ENCODE measurements around the gene TMEM203.

Gene TMEM203

DNA sequence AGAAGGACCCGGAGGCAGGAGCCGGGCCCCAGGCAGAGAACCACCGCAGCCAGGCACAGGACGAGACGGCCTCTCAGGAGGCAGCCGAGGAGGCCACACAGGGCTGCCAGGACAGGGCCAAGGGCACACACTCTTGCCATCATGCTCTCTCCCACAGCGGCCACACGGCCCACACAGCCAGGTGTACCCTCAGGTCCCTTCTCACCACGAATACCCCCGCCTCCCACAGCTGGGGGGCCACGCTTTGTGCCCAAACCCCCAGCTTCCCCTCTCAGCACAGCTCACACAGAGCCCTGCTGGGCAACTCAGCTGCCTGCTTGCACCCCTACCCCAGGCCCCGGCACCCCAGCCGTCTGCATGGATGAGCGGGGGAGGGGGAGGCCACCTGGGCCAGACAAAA lies 11.7 kb downstream of the TMEM203 start:
- DNase-seq: no peak

DNA sequence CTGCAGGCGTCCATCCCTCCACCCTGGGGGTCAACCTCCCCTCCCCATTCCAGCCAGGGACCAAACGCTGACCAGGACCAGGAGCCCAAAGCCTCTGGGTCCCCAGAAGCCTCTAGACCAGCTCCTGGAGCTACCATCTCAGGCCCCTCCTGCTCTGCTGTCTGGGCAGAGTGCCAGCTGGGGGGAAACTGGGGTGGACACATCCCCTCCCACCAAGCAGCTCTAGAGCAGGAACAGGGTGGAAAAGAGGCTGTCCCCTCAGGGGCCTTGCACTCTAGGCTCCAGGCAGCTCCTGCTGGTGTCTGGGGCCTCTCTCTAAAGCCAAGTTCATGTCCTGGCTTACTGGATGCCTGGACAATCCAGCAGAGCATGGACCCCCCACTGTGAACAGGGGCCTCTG lies 12.6 kb downstream of the TMEM203 start:
- DNase-seq: no peak

DNA sequence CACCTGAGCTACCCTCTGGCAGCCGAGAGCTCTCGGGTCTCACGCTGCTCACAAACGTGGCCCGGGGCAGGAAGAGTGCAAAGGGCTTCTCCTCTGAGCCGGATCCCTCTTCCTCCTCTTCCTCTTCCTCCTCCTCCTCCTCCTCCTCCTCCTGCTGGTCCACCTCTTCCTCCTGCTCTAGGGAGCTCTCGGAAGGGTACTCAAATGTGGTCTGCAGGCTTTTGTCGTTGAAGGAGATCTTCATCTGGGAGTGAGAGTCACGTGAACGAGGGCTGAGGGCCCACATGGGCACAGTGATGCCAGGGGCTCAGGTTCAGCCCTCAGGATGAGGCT lies 13.0 kb downstream of the TMEM203 start:
- DNase-seq: no peak

DNA sequence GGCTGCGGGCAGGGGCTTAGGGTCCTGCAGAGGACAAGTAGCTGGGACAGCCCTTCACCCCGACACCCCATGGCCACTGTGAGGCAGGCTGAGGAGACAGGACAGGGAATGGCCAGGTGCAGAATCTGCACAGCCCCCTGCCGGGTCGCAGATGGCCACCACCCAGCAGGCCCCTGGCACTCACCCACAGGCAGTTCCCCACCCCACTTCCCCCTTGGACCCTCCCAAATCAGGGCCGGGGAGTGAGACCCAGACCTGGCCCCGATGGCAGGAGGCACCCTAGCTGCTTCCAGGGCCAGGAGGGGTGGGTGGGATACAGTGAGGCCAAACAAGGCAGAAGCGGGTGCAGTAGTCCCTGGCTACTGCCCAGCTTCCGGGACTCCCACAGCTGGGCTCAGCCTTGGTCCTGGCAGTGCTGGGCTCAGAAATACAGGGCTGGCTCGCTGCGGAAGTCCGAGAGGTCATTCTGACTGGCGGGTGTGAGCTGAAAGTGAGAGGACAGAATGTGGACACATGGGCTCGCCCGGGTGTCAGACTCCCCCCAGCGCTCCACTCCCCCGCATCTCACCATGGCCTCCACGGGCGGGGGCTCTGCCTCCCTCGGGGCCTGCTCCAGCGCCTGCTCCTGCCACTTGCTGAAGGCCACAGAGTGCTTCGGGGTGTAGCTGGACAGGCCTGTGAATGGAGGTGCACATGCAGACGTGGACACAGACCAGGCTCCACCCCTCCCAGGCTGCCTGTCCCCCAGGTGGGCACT lies 13.6 kb downstream of the TMEM203 start:
- DNase-seq: no peak

DNA sequence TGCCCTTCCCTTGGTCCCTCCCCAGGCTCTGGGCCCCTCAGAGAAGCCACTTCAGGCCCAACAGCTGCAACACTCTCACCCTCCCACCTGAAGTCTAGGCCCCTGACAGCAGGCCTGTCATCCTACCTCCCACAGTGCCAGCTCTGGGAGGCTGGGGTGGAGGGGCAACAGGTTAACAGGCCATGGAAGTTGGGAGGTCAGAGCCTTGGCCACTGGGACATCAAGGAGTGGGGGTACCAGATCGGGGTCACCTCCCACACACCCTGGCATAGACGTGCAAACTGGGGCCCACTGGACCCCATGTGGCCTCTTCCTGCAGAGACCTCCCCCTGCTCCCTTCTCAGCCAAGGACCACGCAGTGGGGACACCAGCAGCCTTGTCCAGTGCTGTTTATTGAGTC lies 14.2 kb downstream of the TMEM203 start:
- DNase-seq: no peak

DNA sequence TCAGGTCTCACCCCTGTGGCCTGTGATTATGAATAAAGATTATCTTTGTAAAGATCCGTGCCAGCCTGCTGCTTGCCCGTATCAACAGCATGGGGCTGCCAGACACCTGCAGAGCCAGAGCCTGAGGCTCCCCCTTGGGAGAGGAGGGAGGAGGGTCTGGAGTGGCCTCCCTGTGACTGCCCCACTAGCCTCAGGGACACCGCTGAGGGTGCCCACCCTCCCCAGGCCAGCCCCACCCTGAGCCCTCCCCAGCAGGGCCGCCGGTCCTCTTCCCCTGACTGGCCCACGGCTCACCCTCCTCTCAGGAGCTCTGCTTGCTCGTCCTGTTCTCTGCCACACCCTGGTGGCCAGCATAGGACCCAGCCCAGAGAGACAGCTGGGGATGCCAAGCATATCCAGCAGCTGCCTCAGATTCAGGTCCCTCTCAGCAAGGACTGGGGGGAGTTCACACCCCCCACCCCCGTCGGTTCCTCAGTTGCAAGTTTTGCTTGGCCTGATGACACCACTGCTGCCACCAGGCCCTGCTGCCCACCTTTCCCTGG lies 15.1 kb downstream of the TMEM203 start:
- no peak for DNase-seq

DNA sequence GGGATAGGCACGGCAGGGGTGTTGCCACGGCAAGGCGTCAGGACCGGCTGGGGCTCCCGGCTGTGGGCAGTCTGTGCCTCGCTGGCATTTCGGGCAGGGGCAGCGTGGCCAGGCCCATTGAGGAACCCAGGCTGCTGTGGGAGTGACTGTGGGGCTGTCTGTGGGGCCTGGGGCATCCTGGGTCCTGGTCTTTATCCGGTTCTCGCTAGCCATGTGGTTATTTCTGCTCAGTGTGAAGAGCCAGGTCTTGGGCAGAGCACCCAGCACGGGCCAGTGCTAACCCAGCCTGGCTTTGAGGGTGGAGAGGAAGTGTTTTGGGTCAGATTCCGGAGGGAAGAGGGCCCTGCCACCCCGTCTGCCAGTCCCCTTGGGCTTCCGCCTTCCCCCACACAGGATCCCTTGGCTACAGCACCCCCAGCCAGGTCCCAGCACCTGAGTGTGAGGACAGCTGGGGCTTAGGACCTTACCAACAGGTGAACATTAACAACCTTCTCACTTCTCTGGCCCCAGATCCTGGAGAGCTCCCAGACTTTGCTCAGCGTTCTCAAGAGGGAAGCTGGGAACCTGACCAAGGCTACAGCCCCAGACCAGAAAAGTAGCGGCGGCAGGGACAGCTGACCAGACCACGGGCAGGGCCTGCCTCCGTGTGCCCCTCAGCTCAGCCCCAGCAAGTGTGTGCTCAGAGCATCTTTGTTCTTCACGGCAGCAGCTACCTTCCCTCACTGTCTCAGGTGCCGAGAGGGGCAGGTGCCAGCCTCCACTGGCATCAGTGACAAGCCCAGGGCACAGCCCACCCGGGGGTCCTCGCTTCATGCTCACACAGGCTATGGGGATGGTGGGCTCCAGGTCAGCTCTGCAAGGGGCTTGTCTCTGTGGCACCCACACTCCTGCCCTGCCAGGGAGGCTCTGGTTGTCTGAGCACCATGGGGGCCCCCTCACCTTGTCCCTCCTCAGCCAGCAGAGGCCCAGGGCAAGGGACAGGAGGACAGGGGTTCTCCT lies 15.9 kb downstream of the TMEM203 start:
- DNase-seq: no peak

DNA sequence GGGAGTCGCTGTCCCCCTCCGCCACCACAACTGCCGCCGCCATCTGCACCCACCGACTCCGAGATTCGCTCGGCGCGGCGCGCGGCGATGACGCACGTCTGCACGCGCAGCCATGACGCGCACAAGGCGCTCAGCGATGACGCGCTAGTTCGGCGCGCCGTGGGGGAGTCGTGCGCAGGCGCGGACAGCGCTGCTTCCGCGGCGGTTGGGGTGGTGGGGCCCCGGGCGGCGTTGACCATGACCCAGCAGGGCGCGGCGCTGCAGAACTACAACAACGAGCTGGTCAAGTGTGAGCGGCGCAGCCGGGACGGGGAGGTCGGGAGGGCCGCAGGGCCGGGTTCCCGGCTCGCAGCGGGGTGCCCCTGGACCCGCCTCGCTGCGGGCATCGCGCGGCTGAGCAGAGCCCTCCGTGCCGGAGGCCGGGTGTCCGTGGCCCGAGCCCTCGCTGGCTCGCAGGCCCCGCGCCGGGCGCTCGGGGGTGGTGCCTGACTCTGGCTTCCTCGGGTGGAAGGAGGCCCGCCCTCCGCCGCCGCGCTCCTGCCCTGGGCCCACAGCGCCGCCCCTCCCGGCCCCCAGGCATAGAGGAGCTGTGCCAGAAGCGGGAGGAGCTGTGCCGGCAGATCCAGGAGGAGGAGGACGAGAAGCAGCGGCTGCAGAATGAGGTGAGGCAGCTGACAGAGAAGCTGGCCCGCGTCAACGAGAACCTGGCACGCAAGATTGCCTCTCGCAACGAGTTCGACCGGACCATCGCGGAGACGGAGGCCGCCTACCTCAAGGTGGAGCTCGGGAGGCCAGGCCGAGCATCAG lies 16.8 kb downstream of the TMEM203 start, which contains the start of the genes ANAPC2 and SSNA1:
TSS of gene ANAPC2 (minus strand) at position 71 of the 807 bp plus-strand sequence. CDS start at position 43, 28 bp downstream.
TSS of gene SSNA1 (plus strand) at position 187 of the 807 bp plus-strand sequence. CDS start at position 238, 51 bp downstream.
- DNase-seq: peak; percentile 30

DNA sequence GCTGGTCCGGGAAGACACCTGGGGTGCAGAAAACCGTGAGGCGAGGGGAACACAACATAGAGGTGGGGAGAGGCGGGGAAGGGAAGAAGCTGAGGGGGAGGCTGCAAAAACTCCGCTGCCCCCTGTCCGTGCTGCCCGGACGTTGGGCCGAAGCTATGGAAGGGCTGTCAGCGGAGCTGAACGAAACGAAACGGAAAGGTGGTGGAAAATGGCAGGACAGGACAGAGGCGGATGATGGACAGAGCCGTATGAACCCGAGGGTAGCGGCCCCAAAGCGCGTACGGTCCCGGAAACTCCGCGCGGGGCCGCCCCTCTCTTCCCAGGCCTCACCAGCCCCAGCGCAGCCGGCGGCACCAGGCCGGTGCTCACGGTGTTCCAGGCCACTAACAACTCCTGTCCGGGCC lies 17.4 kb downstream of the TMEM203 start:
- no peak for DNase-seq

DNA sequence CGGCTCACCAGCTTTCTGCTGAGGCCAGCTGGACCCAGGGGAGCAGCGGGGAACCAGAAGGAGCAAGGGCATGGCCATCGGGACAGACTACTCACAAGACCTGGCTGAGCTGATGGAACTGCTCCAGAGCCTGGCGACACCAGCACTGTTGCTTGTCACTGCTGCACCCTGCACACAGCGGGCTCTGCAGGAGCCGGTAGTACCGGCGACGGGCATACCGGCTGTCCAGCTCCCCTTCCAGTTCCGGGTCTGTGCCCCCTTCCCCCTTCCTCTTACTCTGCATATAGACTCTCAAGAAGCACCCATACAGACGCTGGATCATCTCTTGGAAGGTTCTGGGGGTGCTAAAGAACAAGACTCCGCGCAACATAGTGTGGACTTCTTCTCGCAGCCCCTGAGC lies 18.1 kb downstream of the TMEM203 start:
- no peak for DNase-seq

DNA sequence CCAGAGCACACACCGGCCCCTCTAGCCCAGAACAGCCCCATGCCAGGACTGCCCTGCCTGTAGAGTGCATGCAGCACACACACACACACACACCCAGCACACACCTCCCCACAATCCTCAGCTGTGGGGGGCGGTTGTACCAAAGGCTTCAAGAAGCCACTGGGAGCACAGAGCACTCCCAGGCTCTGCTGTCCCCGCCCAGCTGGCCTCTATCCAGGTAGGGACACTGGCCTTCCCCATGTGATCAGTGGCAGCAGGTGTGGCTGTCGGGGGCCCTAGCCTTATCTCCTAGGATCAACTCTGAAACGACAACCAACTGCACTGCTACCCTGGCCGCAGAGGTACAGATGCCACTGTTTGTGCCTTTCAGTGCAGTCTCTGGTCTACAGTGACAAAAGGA lies 19.1 kb downstream of the TMEM203 start:
- no peak for DNase-seq

DNA sequence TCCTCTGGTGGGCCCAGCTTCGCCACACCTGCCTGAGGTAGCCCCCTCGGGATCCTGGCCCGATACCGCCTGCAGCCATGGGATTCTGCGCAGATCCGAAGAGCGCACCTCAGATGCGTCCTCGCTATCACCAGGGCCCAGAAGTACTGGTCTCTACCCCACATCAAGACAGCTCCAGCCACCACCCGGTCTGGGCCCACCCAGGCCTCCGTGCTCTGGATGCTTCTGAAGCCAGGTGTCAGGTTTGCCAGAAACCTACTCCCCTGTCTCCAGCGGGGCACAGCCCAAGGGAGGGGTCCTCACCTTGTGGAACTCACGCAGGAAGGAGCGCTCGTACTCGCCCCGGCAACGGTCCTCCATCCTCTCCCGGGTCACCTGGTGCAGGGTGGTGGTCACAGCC lies 19.5 kb downstream of the TMEM203 start:
- no peak for DNase-seq

DNA sequence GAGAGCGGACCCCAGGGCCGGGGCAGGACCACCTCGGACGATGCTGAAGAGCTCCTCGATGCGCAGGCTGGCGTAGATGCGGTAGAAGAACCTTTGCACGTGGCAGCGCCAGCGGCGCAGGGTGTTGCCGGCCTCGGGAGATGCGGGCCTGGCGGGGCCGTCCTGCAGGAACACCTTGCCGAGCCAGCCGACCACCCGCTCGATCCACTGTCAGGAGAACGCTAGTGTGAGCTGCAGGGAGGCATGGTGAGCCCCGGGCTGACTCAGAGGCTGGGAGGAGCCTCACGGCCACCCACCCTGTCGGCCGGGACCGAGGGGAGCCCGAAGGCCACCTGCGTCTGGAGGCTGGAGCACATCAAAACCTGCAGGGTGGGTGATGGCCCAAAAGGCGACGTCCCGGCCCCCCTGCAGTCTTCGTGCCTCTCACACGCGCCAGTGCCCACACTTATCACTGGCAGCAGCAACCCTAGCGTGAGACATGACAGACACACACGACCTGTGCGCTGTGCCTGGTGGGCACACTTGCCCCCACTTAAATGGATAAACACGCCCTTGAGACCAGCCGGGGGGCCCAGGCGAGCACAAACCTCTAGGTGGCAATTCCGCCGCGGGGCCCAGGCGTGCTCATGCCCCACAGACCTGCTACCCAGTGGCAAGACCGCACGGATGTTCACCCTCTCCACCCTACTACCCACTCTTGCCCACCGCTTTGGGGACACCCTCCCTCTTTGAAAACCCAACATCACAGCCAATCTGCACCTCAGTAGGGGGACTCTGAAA lies 20.4 kb downstream of the TMEM203 start:
- no peak for DNase-seq

DNA sequence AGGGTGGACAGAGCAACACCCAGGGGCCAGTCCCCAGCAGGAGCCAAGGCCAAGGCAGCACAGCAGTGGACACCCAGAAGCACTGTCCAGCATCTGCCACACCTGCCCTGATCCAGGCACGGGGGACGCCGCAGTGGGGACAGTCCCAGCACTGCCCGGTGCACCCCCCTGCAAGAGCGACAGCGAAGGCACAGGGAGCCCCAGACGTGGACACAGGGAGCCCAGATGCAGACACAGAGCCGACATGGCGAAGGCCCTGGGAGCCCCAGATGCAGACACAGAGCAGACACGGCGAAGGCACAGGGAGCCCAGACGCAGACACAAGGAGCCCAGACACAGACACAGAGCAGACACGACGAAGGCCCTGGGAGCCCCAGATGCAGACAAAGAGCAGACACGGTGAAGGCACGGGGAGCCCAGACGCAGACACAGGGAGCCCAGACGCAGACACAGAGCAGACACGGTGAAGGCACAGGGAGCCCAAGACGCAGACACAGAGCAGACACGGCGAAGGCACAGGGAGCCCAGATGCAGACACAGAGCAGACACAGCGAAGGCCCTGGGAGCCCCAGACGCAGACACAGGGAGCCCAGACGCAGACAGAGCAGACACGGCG lies 21.4 kb downstream of the TMEM203 start:
- DNase-seq: no peak

DNA sequence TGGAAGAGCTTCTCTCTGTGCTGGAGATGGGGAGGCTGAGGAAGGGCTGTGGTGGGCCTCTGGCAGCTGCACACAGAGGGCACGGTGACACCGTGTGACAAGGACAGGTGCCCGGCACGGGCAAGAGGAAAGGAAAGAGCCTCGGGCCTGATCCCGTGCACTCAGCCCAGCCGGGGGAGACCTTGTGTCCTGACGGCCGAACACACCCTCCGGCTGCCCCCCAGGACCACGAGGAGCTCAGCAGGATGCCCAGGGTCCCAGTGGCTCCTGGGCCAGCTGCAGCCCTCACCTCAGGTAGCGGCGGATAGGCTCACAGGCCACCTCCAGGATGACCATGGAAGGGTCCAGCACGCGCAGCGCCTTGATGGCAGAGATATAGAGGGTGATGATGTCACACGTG lies 22.6 kb downstream of the TMEM203 start:
- DNase-seq: no peak

DNA sequence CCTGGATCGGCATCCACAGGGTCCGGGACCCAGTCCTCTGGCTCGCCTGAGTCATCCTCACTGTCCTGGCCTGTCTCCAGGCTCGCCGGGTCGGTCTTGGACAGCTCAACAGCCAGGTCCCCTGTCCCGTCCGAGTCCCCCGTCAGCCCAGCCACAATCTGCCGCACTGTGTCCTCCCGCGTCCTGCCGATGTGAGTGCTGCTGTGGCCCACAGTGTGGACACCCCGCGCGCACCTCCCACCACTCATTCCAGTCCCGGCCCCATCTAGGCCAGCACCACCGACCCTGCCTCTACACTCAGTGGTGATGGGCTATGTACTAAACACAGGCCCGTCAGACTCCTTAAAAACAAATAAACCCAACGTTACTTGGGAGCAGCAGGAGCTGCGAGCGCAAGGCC lies 23.8 kb downstream of the TMEM203 start:
- DNase-seq: no peak

DNA sequence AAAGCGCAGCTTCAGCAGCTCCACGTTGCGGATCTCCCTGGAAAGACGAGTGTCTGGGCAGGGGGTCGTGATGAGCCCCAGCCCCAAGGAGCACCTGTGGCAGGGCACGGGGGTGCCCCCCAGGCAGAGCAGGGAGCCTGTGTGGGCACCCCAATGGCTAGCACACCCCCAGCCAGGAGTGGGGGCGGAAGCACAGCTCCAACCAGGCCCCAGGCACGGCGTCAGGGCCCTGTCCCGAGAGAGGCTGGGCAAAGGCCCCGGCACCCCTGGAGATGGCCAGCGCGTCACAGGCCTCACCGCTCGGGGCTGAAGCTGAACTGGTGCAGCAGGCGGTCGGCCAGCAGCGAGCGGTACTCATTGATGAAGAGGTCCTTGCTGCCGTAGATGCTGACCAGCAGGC lies 25.0 kb downstream of the TMEM203 start:
- DNase-seq: no peak

DNA sequence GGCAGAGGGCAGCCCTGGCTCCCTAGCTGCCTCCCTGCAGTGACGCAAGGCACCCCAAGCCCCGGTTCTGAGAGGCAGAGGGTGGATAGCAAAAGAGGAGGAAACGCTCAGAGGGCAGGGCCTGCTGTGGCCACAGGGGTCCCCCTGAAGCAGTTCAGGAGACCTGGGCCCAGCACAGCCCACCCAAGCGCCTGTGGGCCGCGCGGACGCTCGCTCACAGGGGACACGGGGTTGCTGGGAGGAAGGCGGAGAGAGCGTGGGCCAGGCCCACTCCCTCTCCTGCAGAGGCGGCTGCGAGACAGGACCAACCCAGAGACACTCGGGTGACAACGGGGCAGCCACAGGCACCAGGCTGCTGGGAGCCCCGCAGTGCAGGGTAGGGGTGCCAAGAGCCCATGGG lies 25.7 kb downstream of the TMEM203 start:
- no peak for DNase-seq

DNA sequence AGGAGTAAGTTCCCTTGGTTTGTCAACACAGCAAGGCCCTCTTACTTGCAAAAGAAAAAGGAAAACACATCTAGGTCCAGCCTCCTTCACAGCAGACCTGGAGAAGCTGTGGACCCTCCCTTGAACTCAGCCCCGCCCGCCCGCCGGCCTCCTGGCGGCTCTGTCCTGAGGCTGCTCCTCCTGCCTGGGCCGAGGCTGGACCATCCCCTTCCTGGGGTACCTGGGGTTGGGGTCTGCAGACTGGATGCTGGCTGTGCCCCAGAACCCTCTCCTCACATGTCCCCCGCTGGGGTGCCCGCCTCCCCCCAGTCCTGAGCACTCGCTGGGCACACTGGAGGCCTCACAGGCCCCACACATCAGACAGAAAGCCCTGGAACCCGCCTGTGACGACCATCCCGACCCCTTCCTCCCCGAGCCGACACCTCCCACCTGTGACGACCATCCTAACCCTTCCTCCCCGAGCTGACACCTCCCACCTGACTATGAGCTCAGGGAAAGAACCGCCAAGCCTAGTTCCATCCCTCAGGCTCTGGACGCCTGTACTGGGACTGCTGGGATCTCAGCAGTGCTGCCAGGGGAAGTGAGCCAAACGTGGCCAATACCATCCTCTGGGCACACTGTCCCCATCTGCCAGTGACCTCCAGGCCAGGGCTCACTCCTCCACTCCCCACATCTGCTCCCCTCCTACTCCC lies 26.4 kb downstream of the TMEM203 start:
- no peak for DNase-seq

DNA sequence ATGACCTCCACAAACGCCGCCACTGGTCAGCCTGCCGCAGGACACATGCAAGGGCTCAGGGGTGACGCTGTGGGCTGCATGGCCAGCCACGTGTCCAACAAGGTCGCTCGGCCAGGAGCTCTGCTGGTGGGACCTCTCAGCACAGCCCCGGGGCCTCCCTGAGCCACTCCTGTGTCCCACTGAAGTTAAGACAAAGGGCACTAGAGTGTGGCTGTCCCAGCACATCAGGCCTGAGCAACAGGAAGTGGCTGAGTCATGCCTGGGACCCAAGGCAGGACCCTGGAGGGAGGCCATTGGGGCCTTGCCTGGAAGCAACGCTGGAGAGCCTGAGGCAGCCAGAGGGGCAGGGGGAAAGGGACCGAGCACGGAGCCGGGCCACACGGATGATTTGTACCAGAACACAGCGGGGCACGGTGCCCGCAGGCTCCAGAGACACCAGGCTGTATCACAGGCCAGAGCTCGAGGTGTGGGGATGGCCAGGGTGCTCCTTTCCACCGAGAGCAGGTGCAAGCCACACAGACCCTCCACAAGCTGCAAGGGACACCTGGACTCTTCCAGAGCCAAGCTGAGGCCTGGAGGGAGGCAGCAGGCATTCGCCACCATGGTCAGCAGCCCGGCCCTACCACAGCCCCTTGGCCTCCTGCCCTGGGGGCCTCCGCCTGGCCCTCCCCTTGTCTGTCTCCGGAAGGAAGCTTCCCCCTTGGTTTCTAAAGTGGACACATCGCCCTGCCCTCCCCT lies 27.1 kb downstream of the TMEM203 start:
- no peak for DNase-seq
